ENCODE data around the gene SGPP1.
"Not testable (repeated sequence)": the region's sequence is repeated elsewhere in the genome, so short reads cannot be mapped to it uniquely, and the experiment has no call there.

Gene SGPP1

DNA sequence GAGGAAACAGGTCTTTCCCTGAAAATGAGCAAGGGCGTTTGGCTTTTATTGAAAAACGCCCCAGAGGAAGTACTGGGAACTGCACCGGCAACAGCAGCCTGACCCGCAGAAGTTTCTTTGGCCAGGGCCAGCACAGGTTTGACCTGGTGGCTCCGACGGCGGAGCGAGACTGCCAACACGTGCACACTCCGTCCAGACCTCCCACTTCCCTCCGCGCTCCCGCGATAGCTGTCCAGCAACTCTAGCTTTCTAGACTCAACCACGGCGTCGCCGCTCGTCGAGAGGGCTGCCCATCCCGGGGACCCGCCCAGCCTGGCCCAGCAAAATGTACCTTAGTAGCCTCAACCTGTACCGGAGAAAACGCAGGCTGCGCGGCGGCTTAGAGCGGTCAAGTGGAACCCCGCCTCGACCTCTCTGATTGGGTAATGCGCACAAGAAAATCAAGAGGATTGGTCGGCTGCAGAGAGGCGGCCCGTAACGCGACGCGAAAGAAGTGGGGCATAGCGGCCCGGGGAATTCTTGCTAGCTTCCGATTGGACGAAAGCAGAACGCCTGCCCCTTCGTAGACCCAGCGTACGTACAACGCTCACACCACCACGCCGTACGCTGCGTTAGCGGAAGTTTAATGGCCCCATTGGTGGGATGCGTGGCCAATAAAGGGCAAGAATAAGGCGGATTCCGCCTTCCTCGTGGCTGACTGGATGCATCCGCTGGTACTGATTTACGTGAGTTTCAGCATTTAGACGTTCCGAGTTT lies 86.2 kb downstream of the SGPP1 start, which contains the start of gene WDR89:
WDR89 (minus strand) TSS at position 399 of the 756 bp plus-strand sequence. CDS start 41,929 bp downstream, outside the sequence.
- peak; percentile 89 to 91 for DNase-seq (ENCODE audit: extremely low read depth in 1 of 2, low read depth in 1 of 2)

DNA sequence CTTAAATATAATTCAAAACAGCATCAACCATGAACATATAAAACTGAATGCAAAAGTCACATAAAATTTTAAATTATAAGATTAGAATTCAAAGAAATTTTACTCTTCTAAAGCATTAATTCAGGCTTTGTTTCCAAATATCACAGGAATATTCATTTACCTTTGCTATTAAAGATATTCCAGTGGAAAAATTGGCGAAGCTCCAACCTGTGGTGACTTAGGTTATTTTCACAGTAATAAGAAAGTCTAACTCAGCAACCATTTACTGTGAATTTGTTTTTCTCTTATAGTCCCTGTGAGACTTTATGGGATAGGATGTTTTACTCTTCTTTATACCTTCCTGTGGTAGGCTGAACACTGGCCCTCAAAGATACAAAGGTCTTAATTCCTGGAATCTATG lies 89.4 kb downstream of the SGPP1 start:
- DNase-seq (ENCODE audit: extremely low read depth in 1 of 2, low read depth in 1 of 2): no peak

DNA sequence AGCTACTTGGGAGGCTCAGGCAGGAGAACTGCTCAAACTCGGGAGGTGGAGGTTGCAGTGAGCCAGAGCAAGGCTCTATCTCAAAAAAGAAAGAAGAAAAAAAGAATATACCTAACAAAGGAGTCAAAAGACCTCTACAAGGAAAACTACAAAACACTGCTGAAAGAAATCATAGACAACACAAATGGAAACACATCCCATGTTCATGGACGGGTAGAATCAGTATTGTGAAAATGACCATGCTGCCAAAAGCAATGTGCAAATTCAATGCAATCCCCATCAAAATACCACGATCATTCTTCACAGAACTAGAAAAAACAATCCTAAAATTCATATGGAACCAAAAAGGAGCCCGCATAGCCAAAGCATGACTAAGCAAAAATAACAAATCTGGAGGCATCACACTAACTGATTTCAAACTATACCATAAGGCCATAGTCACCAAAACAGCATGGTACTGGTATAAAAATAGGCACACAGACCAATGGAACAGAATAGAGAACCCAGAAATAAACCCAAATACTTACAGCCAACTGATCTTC lies 91.7 kb downstream of the SGPP1 start:
- not testable (repeated sequence) for DNase-seq (ENCODE audit: extremely low read depth in 1 of 2, low read depth in 1 of 2)
